Measurements from ENCODE around the gene PRDM16. TPM values are rescaled to one million over a fixed set of nuclear protein-coding genes. Genes with fewer than 3 reads are reported as not detected.

The PRDM16 gene
- total and polyA plus RNA-seq, 2 experiments from 2014 or later: 41.8 to 55.8 TPM

DNA sequence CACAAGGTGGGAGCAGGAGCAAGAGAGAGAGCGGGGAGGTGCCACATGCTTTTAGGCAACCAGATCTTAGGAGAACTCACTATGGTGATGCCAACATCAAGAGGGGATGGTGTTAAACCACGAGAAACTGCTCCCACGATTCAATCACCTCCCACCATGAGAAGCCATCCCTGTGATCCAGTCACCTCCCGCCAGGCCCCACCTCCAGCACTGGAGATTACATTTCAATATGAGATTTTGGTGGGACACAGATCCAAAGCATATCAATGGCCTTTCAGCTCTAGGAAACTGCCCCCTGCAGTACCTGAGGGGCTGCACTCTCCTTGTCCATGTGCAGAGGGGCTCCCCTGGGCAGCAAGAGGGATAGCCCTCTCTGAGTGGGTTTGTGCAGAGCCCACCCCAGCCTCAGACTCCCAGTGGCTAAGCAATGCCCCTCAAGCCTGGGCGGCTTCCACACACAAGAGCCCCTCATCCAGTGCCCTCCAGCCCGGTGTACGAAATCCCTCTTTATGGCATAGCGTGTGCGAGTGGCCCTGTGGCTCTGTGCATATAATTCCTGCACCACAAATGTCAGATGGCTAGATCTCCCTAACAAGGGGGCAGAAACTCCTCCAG lies 15.5 kb upstream of the PRDM16 start:
- Histone ChIP-seq H3K4me1 (ENCODE audit: low read depth) (no peaks in the 10 kb centered on the region), H3K9me3 (ENCODE audit: low read depth) (no peaks in the 10 kb centered on the region)
- DNase-seq (ENCODE audit: low read depth in 1 of 2, low spot score in 1 of 2): no peak

DNA sequence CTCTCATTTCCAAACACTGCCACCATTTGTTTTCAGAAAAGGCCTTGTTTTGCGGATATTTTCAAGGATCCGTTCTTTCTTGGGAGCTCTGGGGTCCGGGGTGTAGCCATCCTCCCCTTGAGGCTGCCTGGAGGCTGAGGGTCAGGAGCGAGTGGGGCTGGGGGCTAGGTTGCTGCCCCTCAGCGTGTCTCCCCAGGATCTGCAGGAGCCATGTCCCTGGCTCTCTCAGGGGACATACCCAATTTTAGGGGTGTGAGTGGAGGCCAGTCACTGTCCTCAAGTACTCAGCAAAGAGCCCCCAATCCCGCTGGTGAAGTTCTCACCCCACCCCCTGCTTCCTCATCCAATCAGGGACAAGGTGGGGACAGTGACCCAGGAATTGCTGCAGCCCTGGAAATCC lies 15.0 kb upstream of the PRDM16 start:
- DNase-seq (ENCODE audit: low read depth in 1 of 2, low spot score in 1 of 2): no peak
- Histone ChIP-seq H3K27ac (no peak overlapping the region), H3K27me3 (no peaks in the 10 kb centered on the region), H3K9me3 (ENCODE audit: low read depth) (no peaks in the 10 kb centered on the region), H3K4me3 (no peak overlapping the region), H3K36me3 (no peaks in the 10 kb centered on the region), H3K4me1 (ENCODE audit: low read depth) (no peaks in the 10 kb centered on the region)
- TF ChIP-seq, protein P1, sequence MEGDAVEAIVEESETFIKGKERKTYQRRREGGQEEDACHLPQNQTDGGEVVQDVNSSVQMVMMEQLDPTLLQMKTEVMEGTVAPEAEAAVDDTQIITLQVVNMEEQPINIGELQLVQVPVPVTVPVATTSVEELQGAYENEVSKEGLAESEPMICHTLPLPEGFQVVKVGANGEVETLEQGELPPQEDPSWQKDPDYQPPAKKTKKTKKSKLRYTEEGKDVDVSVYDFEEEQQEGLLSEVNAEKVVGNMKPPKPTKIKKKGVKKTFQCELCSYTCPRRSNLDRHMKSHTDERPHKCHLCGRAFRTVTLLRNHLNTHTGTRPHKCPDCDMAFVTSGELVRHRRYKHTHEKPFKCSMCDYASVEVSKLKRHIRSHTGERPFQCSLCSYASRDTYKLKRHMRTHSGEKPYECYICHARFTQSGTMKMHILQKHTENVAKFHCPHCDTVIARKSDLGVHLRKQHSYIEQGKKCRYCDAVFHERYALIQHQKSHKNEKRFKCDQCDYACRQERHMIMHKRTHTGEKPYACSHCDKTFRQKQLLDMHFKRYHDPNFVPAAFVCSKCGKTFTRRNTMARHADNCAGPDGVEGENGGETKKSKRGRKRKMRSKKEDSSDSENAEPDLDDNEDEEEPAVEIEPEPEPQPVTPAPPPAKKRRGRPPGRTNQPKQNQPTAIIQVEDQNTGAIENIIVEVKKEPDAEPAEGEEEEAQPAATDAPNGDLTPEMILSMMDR (IDR thresholded peaks at IDR 0.05; ENCODE audit: low read depth, low read length): no peak

More for the DNA sequence above, 15.5 kb upstream of the PRDM16 start:
- Histone ChIP-seq H3K4me3 (no peak overlapping the region), H3K27ac (no peak overlapping the region), H3K36me3 (no peaks in the 10 kb centered on the region), H3K27me3 (no peaks in the 10 kb centered on the region)
- TF ChIP-seq, protein P1 (IDR thresholded peaks at IDR 0.05; ENCODE audit: low read depth, low read length): no peak

DNA sequence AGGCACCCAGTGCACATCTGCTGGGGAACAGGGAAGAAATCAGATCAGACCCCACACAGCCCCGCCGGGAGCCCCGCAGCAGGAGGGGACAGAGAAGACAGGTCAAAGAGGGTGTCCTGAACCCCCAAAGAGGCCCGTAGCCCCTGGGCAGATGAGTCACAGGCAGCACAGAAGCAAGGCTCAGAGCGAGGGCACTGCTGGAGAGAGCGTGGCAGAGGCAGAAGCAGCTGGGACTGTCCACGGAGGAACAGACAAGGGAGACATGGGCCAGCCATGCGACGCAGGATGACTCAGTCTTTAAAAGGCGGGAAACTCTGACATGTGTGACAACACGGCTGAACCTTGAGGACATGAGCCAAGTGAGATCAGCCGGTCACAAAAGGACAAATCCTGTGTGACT lies 14.5 kb upstream of the PRDM16 start:
- no peaks in the 10 kb centered on the region for H3K9me3 ChIP-seq (ENCODE audit: low read depth)
- peaks cover 4% of the 10 kb centered on the region for H3K27me3 ChIP-seq
- no peaks in the 10 kb centered on the region for H3K4me1 ChIP-seq (ENCODE audit: low read depth)
- H3K27ac ChIP-seq: no peak overlapping the region
- TF ChIP-seq, protein P1 (IDR thresholded peaks at IDR 0.05; ENCODE audit: low read depth, low read length): no peak
- no peaks in the 10 kb centered on the region for H3K36me3 ChIP-seq
- no peak overlapping the region for H3K4me3 ChIP-seq
- no peak for DNase-seq (ENCODE audit: low read depth in 1 of 2, low spot score in 1 of 2)

DNA sequence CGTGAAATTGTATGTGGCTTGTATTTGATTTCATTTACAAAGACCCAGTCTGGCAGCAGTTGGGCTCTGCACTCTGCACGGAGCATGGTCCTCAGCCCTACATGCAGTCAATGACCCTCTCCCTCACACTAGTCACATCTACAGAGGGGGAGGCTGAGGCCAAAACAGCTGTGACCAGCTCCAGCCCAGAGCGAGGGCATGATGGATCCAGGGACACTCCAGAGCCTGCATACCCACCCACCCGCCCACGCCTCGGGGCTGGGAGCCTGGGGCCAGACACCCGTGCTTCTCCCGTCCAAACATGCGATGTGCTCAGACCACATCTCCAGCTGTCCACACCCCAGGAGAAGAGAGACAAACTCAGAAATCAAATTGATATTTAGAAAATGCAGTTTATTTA lies 14.0 kb upstream of the PRDM16 start:
- H3K27ac ChIP-seq: no peak overlapping the region
- H3K4me3 ChIP-seq: no peak overlapping the region
- H3K36me3 ChIP-seq: no peaks in the 10 kb centered on the region
- TF ChIP-seq, protein P1 (IDR thresholded peaks at IDR 0.05; ENCODE audit: low read depth, low read length): no peak
- no peak for DNase-seq (ENCODE audit: low read depth in 1 of 2, low spot score in 1 of 2)
- no peaks in the 10 kb centered on the region for H3K4me1 ChIP-seq (ENCODE audit: low read depth)
- peaks cover 9% of the 10 kb centered on the region for H3K27me3 ChIP-seq
- H3K9me3 ChIP-seq (ENCODE audit: low read depth): no peaks in the 10 kb centered on the region

DNA sequence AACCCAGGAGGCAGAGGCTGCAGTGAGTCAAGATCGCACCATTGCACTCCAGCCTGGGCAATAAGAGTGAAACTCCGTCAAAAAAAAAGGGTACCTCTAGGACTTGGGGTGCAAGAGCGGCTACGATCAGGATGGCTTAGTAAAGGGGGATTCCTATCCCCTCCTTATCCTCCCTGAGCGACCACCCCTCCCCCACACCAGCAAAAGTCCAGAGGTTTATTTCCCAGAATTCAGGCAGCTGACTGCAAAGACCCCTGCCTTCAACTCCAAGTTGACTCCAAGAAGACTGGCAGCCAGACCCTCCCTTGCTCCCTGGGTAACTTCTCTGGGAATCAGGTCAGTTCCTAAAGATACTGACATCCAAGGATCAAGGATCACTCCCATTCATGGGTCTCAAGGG lies 12.4 kb upstream of the PRDM16 start:
- Histone ChIP-seq H3K36me3 (no peaks in the 10 kb centered on the region), H3K4me1 (ENCODE audit: low read depth) (peaks cover under 1% of the 10 kb centered on the region), H3K27ac (no peak overlapping the region), H3K4me3 (no peak overlapping the region), H3K9me3 (ENCODE audit: low read depth) (no peaks in the 10 kb centered on the region), H3K27me3 (peaks cover 25% of the 10 kb centered on the region)
- DNase-seq (ENCODE audit: low read depth in 1 of 2, low spot score in 1 of 2): no peak
- TF ChIP-seq, protein P1 (IDR thresholded peaks at IDR 0.05; ENCODE audit: low read depth, low read length): no peak

Data from cardiac muscle cell (in vitro differentiated cells and primary cell).